H1 (cell line): ENCODE data around the gene NHS. TPM values are rescaled to one million over a fixed set of nuclear protein-coding genes. Genes with fewer than 3 reads are reported as not detected.

ENCODE experiments used
- CREB1 ChIP-seq: IDR thresholded peaks from 2 replicates; pipeline ENCODE4 v1.6.1; 2012; ENCODE audit warnings: inconsistent platforms
- GTF2F1 ChIP-seq: IDR thresholded peaks from 2 replicates; pipeline ENCODE4 v1.6.1; 2012; ENCODE audit warnings: low read depth, low read length, improper control_type of control experiment, borderline replicate concordance
- POLR2AphosphoS5 ChIP-seq: IDR thresholded peaks from 2 replicates; pipeline ENCODE4 v1.6.1; 2011; ENCODE audit warnings: low read depth, low read length
- RAD21 ChIP-seq, 2 experiments: IDR thresholded peaks in 1 of 2; conservative IDR thresholded peaks in 1 of 2; 2 replicates each; pipeline ENCODE4 v1.6.1; 2011; ENCODE audit warnings: low read depth in 2 of 2, low read length in 2 of 2, improper control_type of control experiment in 1 of 2, inconsistent platforms in 1 of 2, mild to moderate bottlenecking in 1 of 2, moderate library complexity in 1 of 2
- RXRA ChIP-seq: IDR thresholded peaks from 2 replicates; pipeline ENCODE4 v1.6.1; 2011; ENCODE audit warnings: low read depth, mild to moderate bottlenecking, low read length, moderate library complexity; ENCODE audit not compliant: insufficient read depth
- SAP30 ChIP-seq: fragments of 300-600 bp; sonication (generic); IDR thresholded peaks from 2 replicates; pipeline ENCODE4 v1.7.1; 2012; ENCODE audit warnings: low read length, moderate library complexity, mild to moderate bottlenecking, inconsistent platforms; ENCODE audit not compliant: insufficient read depth, insufficient replicate concordance
- SP4 ChIP-seq: IDR thresholded peaks from 2 replicates; pipeline ENCODE4 v1.6.1; 2012; ENCODE audit warnings: low read length, inconsistent platforms
- SUZ12 ChIP-seq: fragments of 200-600 bp; sonication (generic); IDR thresholded peaks from 2 replicates; pipeline ENCODE4 v1.6.1; 2012; ENCODE audit warnings: mild to moderate bottlenecking, inconsistent platforms, low read length, moderate library complexity, mixed read lengths
- polyA plus RNA-seq, 7 experiments: library from polyadenylated mRNA; depleted of rRNA in 3 of 7; stranded (reverse) in 5 of 7; unstranded in 2 of 7; fragments of >200 nt in 5 of 7; fragments of 200-250 nt in 2 of 7; gene quantifications; 1 replicate in 5 of 7; 2 replicates in 1 of 7; 4 replicates in 1 of 7; pipeline versions ENCODE4 v1.2.1 to v1.2.3, GENCODE V29; 2011 to 2013; ENCODE audit warnings: missing spikeins in 2 of 7, mixed read lengths in 2 of 7
- total RNA-seq: library from RNA; stranded (reverse); fragmentation: NEBNext Ultra II Directional; extraction: Animal tissue kit (Norgen Biotek cat#: 25700); gene quantifications from 2 replicates; pipeline ENCODE4 v1.2.1, GENCODE V29; 2021

NHS gene
- total and polyA plus RNA-seq, 2 of the 8 experiments (the other 6 are each of a cell fraction or from before 2014, with no cell fraction given), result 2.2 to 6.7 TPM

GRCh38 chrX:17488036-17488435, 113.0 kb downstream of the NHS start (continued):
- TF ChIP-seq SUZ12 (no peak), CREB1 (no peak), RXRA (no peak), POLR2AphosphoS5 (no peak), SP4 (no peak), GTF2F1 (no peak), RAD21 (IDR thresholded peaks at IDR 0.05 in 1 of 2, conservative IDR thresholded peaks at IDR 0.05 in 1 of 2; ENCODE audit: low read depth in 2 of 2, low read length in 2 of 2) (no peak), SAP30 (no peak)
- TF ChIP-seq, all 59 proteins: peak for 0
